Measurements from ENCODE around the gene RPS25. TPM values are rescaled to one million over a fixed set of nuclear protein-coding genes. Genes with fewer than 3 reads are reported as not detected.
"Not testable (repeated sequence)": the region's sequence is repeated elsewhere in the genome, so short reads cannot be mapped to it uniquely, and the experiment has no call there.

The RPS25 gene
- total RNA-seq, 1 donor: 2,500 TPM

- no peak for TF ChIP-seq CTCF (IDR thresholded peaks at IDR 0.05; ENCODE audit: insufficient read depth, low read length)
- DNase-seq (ENCODE audit: low read depth): no peak
- H3K4me3 ChIP-seq (ENCODE audit: low read depth, low read length): no peak overlapping the region
These were observed 37.8 kb downstream of the RPS25 start for GRCh38 chr11:118980191-118980881.

GRCh38 chr11:118979434-118979833 is 38.7 kb downstream of the RPS25 start:
- DNase-seq (ENCODE audit: low read depth): no peak
- TF ChIP-seq CTCF (IDR thresholded peaks at IDR 0.05; ENCODE audit: insufficient read depth, low read length): no peak

GRCh38 chr11:118975771-118976709 is 42.1 kb downstream of the RPS25 start:
- DNase-seq (ENCODE audit: low read depth): peak; percentile 5
- no peak for TF ChIP-seq CTCF (IDR thresholded peaks at IDR 0.05; ENCODE audit: insufficient read depth, low read length)
- no peak overlapping the region for H3K4me3 ChIP-seq (ENCODE audit: low read depth, low read length)

More at GRCh38 chr11:118979434-118979833, 38.7 kb downstream of the RPS25 start:
- H3K4me3 ChIP-seq (ENCODE audit: low read depth, low read length): no peak overlapping the region

- H3K4me3 ChIP-seq (ENCODE audit: low read depth, low read length): no peak overlapping the region
- no peak for TF ChIP-seq CTCF (IDR thresholded peaks at IDR 0.05; ENCODE audit: insufficient read depth, low read length)
- no peak for DNase-seq (ENCODE audit: low read depth)
These were observed 44.2 kb downstream of the RPS25 start for GRCh38 chr11:118973985-118974384.

GRCh38 chr11:118971646-118972045 is 46.5 kb downstream of the RPS25 start, which contains the start of gene FOXR1:
Gene FOXR1, plus strand, starts transcription at chr11:118971761. Its CDS starts 171 bp downstream, at chr11:118971932.
- DNase-seq (ENCODE audit: low read depth): no peak
- no peak within 1 kb of the TSS for H3K4me3 ChIP-seq (ENCODE audit: low read depth, low read length)
- no peak for TF ChIP-seq CTCF (IDR thresholded peaks at IDR 0.05; ENCODE audit: insufficient read depth, low read length)

- not testable (repeated sequence) for H3K4me3 ChIP-seq (ENCODE audit: low read depth, low read length); DNase-seq (ENCODE audit: low read depth)
These were observed 48.6 kb downstream of the RPS25 start for GRCh38 chr11:118969508-118969907.

Small RNAs within 50 kb of the gene (small RNA-seq; reads per million reads assigned to genes)
- not detected for gene AP003392.2
- not detected for gene RF00017
- not detected for gene RF00019

Other genes starting within 250 kb of the RPS25 start
- gene DDX6, start 227.2 kb downstream of the RPS25 start, total RNA-seq (ENCODE audit: low replicate concordance): 174 and 189 TPM in 2 replicates
- gene CXCR5, start 134.5 kb downstream of the RPS25 start, total RNA-seq (ENCODE audit: low replicate concordance): not detected in 2 replicates
- 17.7 and 19.5 TPM in 2 replicates for gene BCL9L, start 92.4 kb downstream of the RPS25 start, total RNA-seq (ENCODE audit: low replicate concordance)
- gene UPK2, start 62.0 kb downstream of the RPS25 start, total RNA-seq (ENCODE audit: low replicate concordance): not detected in 2 replicates
- not detected in 2 replicates for gene FOXR1, start 46.6 kb downstream of the RPS25 start, total RNA-seq (ENCODE audit: low replicate concordance)
- gene CENATAC, start 20.2 kb downstream of the RPS25 start, total RNA-seq (ENCODE audit: low replicate concordance): 30.9 and 63.4 TPM in 2 replicates
- gene TRAPPC4, start 423 bp upstream of the RPS25 start, total RNA-seq (ENCODE audit: low replicate concordance): 61.2 and 79.9 TPM in 2 replicates
- 13.4 and 15.5 TPM in 2 replicates for gene SLC37A4, start 12.5 kb upstream of the RPS25 start, total RNA-seq (ENCODE audit: low replicate concordance)
- gene HYOU1, start 38.9 kb upstream of the RPS25 start, total RNA-seq (ENCODE audit: low replicate concordance): 117 and 126 TPM in 2 replicates
- gene VPS11, start 49.5 kb upstream of the RPS25 start, total RNA-seq (ENCODE audit: low replicate concordance): 16.8 and 29.4 TPM in 2 replicates
- gene HMBS, start 66.5 kb upstream of the RPS25 start, total RNA-seq (ENCODE audit: low replicate concordance): 5.3 and 14.9 TPM in 2 replicates
- gene DPAGT1, start 83.5 kb upstream of the RPS25 start, total RNA-seq (ENCODE audit: low replicate concordance): 7.0 and 30.5 TPM in 2 replicates
- gene C2CD2L, start 89.0 kb upstream of the RPS25 start, total RNA-seq (ENCODE audit: low replicate concordance): 2.6 and 4.9 TPM in 2 replicates
- gene HINFP, start 103.2 kb upstream of the RPS25 start, total RNA-seq (ENCODE audit: low replicate concordance): 8.7 and 19.1 TPM in 2 replicates
- 0.08 TPM in 1 of 2 replicates, not detected in the other for gene ABCG4, start 130.7 kb upstream of the RPS25 start, total RNA-seq (ENCODE audit: low replicate concordance)
- gene NLRX1, start 150.4 kb upstream of the RPS25 start, total RNA-seq (ENCODE audit: low replicate concordance): 16.5 and 18.3 TPM in 2 replicates
- not detected in 2 replicates for gene NHERF4, start 167.1 kb upstream of the RPS25 start, total RNA-seq (ENCODE audit: low replicate concordance)
- gene CBL, start 188.0 kb upstream of the RPS25 start, total RNA-seq (ENCODE audit: low replicate concordance): 4.0 and 11.4 TPM in 2 replicates

Data from fibroblast of the aortic adventitia (primary cell).